MM.1S (cell line): Measurements from ENCODE around the gene MAGEF1.

Experiments
- DNase-seq: peaks from one replicate; pipeline ENCODE4 v3.0.0-alpha.2; 2015
- H2AFZ ChIP-seq: fragments of 300-600 bp; sonication (generic); 2 replicates; pipeline ENCODE4 v1.6.0; 2016; ENCODE audit warnings: antibody characterized with exemption, low read length
- H3F3A ChIP-seq: fragments of 300-600 bp; sonication (generic); 2 replicates; pipeline ENCODE4 v1.6.1; 2016; ENCODE audit warnings: mild to moderate bottlenecking, antibody characterized with exemption, low read length, moderate library complexity, mixed read lengths; ENCODE audit not compliant: insufficient read depth
- H3K27ac ChIP-seq: fragments of 300-600 bp; sonication (generic); 2 replicates; pipeline ENCODE4 v1.5.1; 2016; ENCODE audit warnings: mild to moderate bottlenecking, low read length
- H3K27me3 ChIP-seq: fragments of 300-600 bp; sonication (generic); replicated peaks from 2 replicates; pipeline ENCODE4 v1.6.0; 2016; ENCODE audit warnings: low read length; ENCODE audit not compliant: insufficient read depth
- H3K36me3 ChIP-seq: fragments of 300-600 bp; sonication (generic); replicated peaks from 2 replicates; pipeline ENCODE4 v1.6.1; 2016; ENCODE audit warnings: mild to moderate bottlenecking, low read length, mixed read lengths; ENCODE audit not compliant: insufficient read depth
- H3K4me1 ChIP-seq: fragments of 300-600 bp; sonication (generic); 2 replicates; pipeline ENCODE4 v1.6.1; 2016; ENCODE audit warnings: low read length, mixed read lengths
- H3K4me2 ChIP-seq: fragments of 300-600 bp; sonication (generic); 2 replicates; pipeline ENCODE4 v1.6.0; 2016; ENCODE audit warnings: low read depth, low read length
- H3K4me3 ChIP-seq: fragments of 300-600 bp; sonication (generic); 2 replicates; pipeline ENCODE4 v1.5.1; 2016; ENCODE audit warnings: low read length, mixed read lengths
- H3K79me2 ChIP-seq: fragments of 300-600 bp; sonication (generic); 2 replicates; pipeline ENCODE4 v1.6.1; 2016; ENCODE audit warnings: mixed run types, low read length, mixed read lengths
- H3K9ac ChIP-seq: fragments of 300-600 bp; sonication (generic); 2 replicates; pipeline ENCODE4 v1.6.1; 2016; ENCODE audit warnings: low read length, mixed read lengths
- H3K9me2 ChIP-seq: fragments of 300-600 bp; sonication (generic); replicated peaks from 2 replicates; pipeline ENCODE4 v1.6.1; 2016; ENCODE audit warnings: mild to moderate bottlenecking, low read length, mixed read lengths; ENCODE audit not compliant: insufficient read depth
- H3K9me3 ChIP-seq: fragments of 300-600 bp; sonication (generic); replicated peaks from 2 replicates; pipeline ENCODE4 v1.6.1; 2016; ENCODE audit warnings: mild to moderate bottlenecking, low read length, mixed read lengths; ENCODE audit not compliant: insufficient read depth
- H4K20me1 ChIP-seq: fragments of 300-600 bp; sonication (generic); 2 replicates; pipeline ENCODE4 v1.6.1; 2016; ENCODE audit warnings: mild to moderate bottlenecking, low read length, moderate library complexity, mixed read lengths; ENCODE audit not compliant: insufficient read depth
- EZH2 ChIP-seq: fragments of 300-600 bp; sonication (generic); optimal IDR thresholded peaks from 2 replicates; pipeline ENCODE3; 2017; ENCODE audit warnings: low read depth, mild to moderate bottlenecking, antibody characterized with exemption, low read length, mixed read lengths
- EZH2phosphoT487 ChIP-seq: fragments of 300-600 bp; sonication (generic); IDR thresholded peaks from 2 replicates; pipeline ENCODE4 v1.6.1; 2018; ENCODE audit warnings: antibody characterized with exemption, low read length
- TF ChIP-seq, protein P1 (sequence below): fragments of 300-600 bp; sonication (generic); IDR thresholded peaks from 2 replicates; pipeline ENCODE4 v1.5.1; 2016; ENCODE audit warnings: antibody characterized with exemption, low read length, mixed read lengths

The MAGEF1 gene

DNA sequence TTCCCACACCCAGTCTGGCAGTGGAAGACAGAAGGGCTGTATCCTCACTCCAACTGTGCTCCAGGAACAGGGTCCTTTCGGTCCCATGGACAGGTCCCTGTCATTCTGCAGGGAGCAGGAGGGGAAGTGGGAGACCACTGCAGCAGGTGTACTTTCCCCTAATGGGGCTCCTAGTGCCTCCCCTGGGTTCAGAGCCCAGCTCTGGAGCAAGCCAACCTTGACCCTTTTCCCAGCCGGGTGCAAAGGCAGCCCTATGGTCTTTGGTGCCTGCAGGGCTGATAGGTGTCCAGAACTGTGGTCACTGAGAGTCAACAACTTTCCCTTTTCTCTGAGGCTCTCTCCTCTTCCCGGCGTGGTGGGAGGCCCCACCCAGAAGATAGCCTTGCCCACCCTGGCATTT lies 26.8 kb downstream of the MAGEF1 start:
- no peaks in the 10 kb centered on the region for H3F3A ChIP-seq
- no peak overlapping the region for H3K9ac ChIP-seq
- H3K36me3 ChIP-seq: no peaks in the 10 kb centered on the region
- no peaks in the 10 kb centered on the region for H3K9me3 ChIP-seq
- H4K20me1 ChIP-seq: no peaks in the 10 kb centered on the region
- no peaks in the 10 kb centered on the region for H3K9me2 ChIP-seq
- no peak overlapping the region for H3K4me3 ChIP-seq
- H3K4me2 ChIP-seq: no peak overlapping the region
- H3K27me3 ChIP-seq: peaks cover 41% of the 10 kb centered on the region
- H3K79me2 ChIP-seq: no peaks in the 10 kb centered on the region
- no peak overlapping the region for H2AFZ ChIP-seq
- TF ChIP-seq EZH2 (no peak), EZH2phosphoT487 (no peak)
- TF ChIP-seq, protein P1, sequence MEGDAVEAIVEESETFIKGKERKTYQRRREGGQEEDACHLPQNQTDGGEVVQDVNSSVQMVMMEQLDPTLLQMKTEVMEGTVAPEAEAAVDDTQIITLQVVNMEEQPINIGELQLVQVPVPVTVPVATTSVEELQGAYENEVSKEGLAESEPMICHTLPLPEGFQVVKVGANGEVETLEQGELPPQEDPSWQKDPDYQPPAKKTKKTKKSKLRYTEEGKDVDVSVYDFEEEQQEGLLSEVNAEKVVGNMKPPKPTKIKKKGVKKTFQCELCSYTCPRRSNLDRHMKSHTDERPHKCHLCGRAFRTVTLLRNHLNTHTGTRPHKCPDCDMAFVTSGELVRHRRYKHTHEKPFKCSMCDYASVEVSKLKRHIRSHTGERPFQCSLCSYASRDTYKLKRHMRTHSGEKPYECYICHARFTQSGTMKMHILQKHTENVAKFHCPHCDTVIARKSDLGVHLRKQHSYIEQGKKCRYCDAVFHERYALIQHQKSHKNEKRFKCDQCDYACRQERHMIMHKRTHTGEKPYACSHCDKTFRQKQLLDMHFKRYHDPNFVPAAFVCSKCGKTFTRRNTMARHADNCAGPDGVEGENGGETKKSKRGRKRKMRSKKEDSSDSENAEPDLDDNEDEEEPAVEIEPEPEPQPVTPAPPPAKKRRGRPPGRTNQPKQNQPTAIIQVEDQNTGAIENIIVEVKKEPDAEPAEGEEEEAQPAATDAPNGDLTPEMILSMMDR: no peak
- DNase-seq: no peak
- H3K27ac ChIP-seq: no peak overlapping the region
- H3K4me1 ChIP-seq: no peaks in the 10 kb centered on the region

DNA sequence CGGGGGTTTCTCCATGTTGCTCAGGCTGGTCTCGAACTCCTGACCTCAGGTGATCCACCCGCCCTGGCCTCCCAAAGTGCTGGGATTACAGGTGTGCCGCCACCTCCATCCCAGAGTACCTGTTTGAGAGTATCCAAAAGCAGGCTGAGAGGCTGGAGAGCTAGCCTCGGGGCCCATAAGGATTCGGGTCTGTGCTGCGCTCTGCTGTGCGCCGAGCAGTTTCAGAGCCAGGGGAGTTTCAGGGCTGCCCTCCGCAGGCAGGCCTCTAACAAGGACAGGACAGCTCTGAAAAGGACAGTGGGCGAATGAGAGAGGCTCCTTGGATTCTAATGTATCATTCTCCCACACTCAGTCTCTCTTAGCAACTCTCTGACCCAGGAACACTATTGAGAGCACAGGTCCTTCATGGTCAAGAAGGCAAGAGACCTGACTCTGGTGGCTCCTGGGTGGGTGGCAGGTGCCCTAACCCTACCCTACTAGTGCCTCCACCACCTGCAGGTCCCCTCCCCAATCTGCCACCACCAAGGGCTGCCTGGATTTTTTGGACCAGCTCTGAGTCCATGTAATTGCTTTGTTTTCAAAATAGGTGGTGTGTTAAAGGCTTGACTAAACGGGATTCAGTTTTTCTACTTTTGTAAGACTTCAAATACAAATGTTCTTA lies 27.8 kb downstream of the MAGEF1 start:
- no peaks in the 10 kb centered on the region for H3K9me2 ChIP-seq
- no peak overlapping the region for H2AFZ ChIP-seq
- no peaks in the 10 kb centered on the region for H4K20me1 ChIP-seq
- DNase-seq: no peak
- no peaks in the 10 kb centered on the region for H3K9me3 ChIP-seq
- H3K27ac ChIP-seq: no peak overlapping the region
- TF ChIP-seq EZH2 (no peak), EZH2phosphoT487 (no peak)
- TF ChIP-seq, protein P1: no peak
- no peaks in the 10 kb centered on the region for H3K4me1 ChIP-seq
- no peak overlapping the region for H3K4me2 ChIP-seq
- H3K27me3 ChIP-seq: peaks cover 36% of the 10 kb centered on the region
- H3F3A ChIP-seq: no peaks in the 10 kb centered on the region
- no peaks in the 10 kb centered on the region for H3K79me2 ChIP-seq
- no peak overlapping the region for H3K4me3 ChIP-seq
- H3K36me3 ChIP-seq: no peaks in the 10 kb centered on the region
- H3K9ac ChIP-seq: no peak overlapping the region

DNA sequence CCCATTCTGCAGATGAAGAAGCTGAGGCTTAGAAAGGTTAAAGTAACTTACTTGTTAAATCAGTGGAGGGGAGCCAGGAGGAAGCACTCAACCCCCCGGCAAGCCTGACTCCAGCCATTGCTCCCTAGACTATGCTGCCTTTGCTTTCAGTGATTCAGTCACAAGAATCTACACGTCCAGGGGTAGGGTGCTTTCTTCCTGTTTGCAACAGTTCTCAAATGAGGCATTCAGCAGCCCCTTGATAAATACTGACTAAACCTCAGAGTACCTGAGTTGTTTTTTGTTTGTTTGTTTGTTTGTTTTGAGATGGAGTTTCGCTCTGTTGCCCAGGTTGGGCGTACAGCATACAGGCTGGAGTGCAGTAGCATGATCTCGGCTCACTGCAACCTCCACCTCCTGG lies 28.6 kb downstream of the MAGEF1 start:
- H3K4me3 ChIP-seq: no peak overlapping the region
- H3K27ac ChIP-seq: no peak overlapping the region
- H4K20me1 ChIP-seq: no peaks in the 10 kb centered on the region
- no peaks in the 10 kb centered on the region for H3K4me1 ChIP-seq
- H3K9me3 ChIP-seq: no peaks in the 10 kb centered on the region
- H3F3A ChIP-seq: no peaks in the 10 kb centered on the region
- no peaks in the 10 kb centered on the region for H3K79me2 ChIP-seq
- H3K9me2 ChIP-seq: no peaks in the 10 kb centered on the region
- H2AFZ ChIP-seq: no peak overlapping the region
- no peak for DNase-seq
- no peak overlapping the region for H3K9ac ChIP-seq
- no peak overlapping the region for H3K4me2 ChIP-seq
- TF ChIP-seq, protein P1: no peak
- no peak for TF ChIP-seq EZH2
- no peak for TF ChIP-seq EZH2phosphoT487
- no peaks in the 10 kb centered on the region for H3K36me3 ChIP-seq
- H3K27me3 ChIP-seq: peaks cover 32% of the 10 kb centered on the region
